Neural crest cell (in vitro differentiated cells): ENCODE results near the gene JPH3. TPM values are rescaled to one million over a fixed set of nuclear protein-coding genes. Genes with fewer than 3 reads are reported as not detected.
A peak's percentile ranks its signal among the peaks of the same experiment; 100 is the strongest.

Experiments used
- DNase-seq: peaks from one replicate; pipeline ENCODE4 v3.0.0; 2021; ENCODE audit warnings: low read depth, mixed read lengths, low spot score
- H3K27ac Mint-ChIP-seq: one replicate; pipeline ENCODE4 v1.8.0; 2021; ENCODE audit warnings: mild to moderate bottlenecking, mixed read lengths; ENCODE audit not compliant: unreplicated experiment
- H3K27me3 Mint-ChIP-seq: 2 replicates; pipeline ENCODE4 v1.8.0; 2021; ENCODE audit warnings: low read depth, mild to moderate bottlenecking, mixed read lengths
- H3K36me3 Mint-ChIP-seq: 2 replicates; pipeline ENCODE4 v1.8.0; 2021; ENCODE audit warnings: low read depth, mild to moderate bottlenecking, mixed read lengths
- H3K4me1 Mint-ChIP-seq: 2 replicates; pipeline ENCODE4 v1.8.0; 2021; ENCODE audit warnings: mixed read lengths
- H3K4me3 Mint-ChIP-seq: one replicate; pipeline ENCODE4 v1.8.0; 2021; ENCODE audit warnings: mild to moderate bottlenecking, mixed read lengths
- H3K9me3 Mint-ChIP-seq: 2 replicates; pipeline ENCODE4 v1.8.0; 2021; ENCODE audit warnings: mixed read lengths
- total RNA-seq: library from RNA; stranded (reverse); gene quantifications from 2 replicates; pipeline ENCODE4 v1.2.1, GENCODE V29; 2021
- TF ChIP-seq, protein P1 (sequence below): fragments of 200-600 bp; sonication (generic); conservative IDR thresholded peaks from 2 replicates; pipeline ENCODE4 v1.5.0; 2021; ENCODE audit warnings: antibody characterized with exemption, mild to moderate bottlenecking

The JPH3 gene
- total RNA-seq, 1 donor from 2014 or later = 9.1 TPM

DNA sequence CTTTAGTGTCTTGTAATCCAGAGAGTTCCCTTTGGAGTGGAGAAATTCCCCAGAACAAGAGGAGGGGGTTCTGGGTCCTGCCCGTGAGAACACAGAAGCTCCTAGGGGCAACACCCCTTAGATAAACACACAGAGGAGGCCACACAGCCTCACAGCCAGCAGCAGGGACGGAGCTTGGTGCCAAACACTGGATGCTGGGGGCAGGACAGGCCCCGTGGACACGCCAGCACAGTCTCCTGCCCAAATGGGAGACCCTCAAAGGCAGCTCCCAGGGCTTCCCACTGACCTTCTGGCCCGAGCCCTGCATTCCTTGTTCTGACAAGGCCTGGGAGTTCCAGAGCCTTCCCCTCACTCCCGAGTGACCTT is 31.8 kb upstream of the JPH3 start:
- Mint-ChIP-seq H3K27ac (no peak overlapping the region), H3K36me3 (no peaks in the 10 kb centered on the region), H3K4me3 (no peak overlapping the region), H3K27me3 (no peaks in the 10 kb centered on the region), H3K9me3 (no peaks in the 10 kb centered on the region), H3K4me1 (no peaks in the 10 kb centered on the region)
- TF ChIP-seq, protein P1, sequence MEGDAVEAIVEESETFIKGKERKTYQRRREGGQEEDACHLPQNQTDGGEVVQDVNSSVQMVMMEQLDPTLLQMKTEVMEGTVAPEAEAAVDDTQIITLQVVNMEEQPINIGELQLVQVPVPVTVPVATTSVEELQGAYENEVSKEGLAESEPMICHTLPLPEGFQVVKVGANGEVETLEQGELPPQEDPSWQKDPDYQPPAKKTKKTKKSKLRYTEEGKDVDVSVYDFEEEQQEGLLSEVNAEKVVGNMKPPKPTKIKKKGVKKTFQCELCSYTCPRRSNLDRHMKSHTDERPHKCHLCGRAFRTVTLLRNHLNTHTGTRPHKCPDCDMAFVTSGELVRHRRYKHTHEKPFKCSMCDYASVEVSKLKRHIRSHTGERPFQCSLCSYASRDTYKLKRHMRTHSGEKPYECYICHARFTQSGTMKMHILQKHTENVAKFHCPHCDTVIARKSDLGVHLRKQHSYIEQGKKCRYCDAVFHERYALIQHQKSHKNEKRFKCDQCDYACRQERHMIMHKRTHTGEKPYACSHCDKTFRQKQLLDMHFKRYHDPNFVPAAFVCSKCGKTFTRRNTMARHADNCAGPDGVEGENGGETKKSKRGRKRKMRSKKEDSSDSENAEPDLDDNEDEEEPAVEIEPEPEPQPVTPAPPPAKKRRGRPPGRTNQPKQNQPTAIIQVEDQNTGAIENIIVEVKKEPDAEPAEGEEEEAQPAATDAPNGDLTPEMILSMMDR = no peak
- no peak for DNase-seq

DNA sequence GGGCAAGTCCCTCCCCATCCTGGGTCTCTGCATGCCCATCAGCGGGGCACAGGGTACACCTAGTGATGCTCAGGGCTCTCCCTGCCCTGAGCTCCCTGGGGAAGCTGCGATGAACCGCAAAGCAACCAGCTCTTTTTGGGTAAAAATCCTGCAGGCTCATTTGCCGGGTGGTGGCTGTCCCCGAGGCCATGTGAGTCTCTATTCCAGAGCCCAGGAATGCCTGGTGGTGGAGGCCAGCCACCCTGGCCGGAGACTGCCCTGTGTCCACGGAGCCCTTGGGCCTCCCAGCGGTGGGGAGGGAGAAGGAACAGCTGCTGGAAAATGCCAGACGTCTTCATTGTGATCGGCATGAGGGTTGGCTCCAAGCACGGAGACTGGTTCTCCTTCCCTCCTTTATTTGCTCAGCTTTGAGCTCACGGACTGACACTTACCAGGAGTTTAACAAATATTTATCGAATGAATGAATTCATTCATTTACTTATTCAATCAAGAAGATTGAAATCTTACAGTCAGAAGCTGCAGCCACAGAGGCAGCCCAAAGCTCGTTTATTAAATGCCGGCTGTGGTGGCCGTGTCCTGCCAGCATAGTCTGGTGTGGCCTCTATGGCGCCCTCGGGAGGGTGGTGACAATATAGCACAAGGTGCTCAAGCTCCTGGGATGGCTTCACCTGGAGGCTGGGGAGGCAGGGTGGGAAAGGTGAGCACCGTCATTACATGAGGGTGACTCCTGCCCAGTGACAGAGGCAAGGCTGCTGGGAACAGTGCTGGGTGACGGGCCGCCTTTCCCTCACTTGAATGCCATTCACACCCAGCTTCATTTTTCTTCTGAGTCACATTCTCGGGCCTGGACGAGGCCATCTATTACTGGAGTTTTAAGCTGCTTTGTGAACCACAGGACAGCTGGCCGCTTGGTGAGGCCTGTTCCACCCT is 31.1 kb upstream of the JPH3 start:
- no peaks in the 10 kb centered on the region for H3K27me3 Mint-ChIP-seq
- H3K4me3 Mint-ChIP-seq = no peak overlapping the region
- H3K9me3 Mint-ChIP-seq = no peaks in the 10 kb centered on the region
- TF ChIP-seq, protein P1 = peak; percentile 58
- no peaks in the 10 kb centered on the region for H3K4me1 Mint-ChIP-seq
- no peaks in the 10 kb centered on the region for H3K36me3 Mint-ChIP-seq
- DNase-seq = no peak
- H3K27ac Mint-ChIP-seq = no peak overlapping the region

DNA sequence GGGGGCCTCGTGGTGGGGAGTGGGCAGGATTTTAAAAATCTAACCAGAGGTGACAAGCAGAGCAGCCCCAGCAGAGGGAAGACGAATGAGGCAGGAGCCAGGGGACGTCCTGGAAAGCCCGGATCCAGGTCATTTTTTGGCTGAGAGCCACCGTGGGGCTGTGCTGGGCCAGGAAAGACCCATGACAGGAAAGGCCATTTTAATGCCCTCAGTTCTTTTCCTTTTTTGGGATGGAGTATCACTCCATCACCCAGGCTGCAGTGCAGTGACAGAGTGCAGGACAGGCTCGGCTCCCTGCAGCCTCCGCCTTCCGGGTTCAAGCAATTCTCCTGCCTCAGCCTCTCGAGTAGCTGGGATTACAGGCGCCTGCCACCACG is 30.5 kb upstream of the JPH3 start:
- TF ChIP-seq, protein P1 = no peak

GRCh38 chr16:87572959-87573358 is 29.3 kb upstream of the JPH3 start:
- Mint-ChIP-seq H3K4me3 (no peak overlapping the region), H3K27me3 (no peaks in the 10 kb centered on the region), H3K27ac (no peak overlapping the region), H3K9me3 (no peaks in the 10 kb centered on the region), H3K36me3 (no peaks in the 10 kb centered on the region), H3K4me1 (no peaks in the 10 kb centered on the region)
- no peak for DNase-seq
- TF ChIP-seq, protein P1 = no peak

More for the DNA sequence above, 30.5 kb upstream of the JPH3 start:
- no peaks in the 10 kb centered on the region for H3K4me1 Mint-ChIP-seq
- H3K4me3 Mint-ChIP-seq = no peak overlapping the region
- no peaks in the 10 kb centered on the region for H3K36me3 Mint-ChIP-seq
- no peak for DNase-seq
- H3K27me3 Mint-ChIP-seq = no peaks in the 10 kb centered on the region
- H3K9me3 Mint-ChIP-seq = no peaks in the 10 kb centered on the region
- no peak overlapping the region for H3K27ac Mint-ChIP-seq

DNA sequence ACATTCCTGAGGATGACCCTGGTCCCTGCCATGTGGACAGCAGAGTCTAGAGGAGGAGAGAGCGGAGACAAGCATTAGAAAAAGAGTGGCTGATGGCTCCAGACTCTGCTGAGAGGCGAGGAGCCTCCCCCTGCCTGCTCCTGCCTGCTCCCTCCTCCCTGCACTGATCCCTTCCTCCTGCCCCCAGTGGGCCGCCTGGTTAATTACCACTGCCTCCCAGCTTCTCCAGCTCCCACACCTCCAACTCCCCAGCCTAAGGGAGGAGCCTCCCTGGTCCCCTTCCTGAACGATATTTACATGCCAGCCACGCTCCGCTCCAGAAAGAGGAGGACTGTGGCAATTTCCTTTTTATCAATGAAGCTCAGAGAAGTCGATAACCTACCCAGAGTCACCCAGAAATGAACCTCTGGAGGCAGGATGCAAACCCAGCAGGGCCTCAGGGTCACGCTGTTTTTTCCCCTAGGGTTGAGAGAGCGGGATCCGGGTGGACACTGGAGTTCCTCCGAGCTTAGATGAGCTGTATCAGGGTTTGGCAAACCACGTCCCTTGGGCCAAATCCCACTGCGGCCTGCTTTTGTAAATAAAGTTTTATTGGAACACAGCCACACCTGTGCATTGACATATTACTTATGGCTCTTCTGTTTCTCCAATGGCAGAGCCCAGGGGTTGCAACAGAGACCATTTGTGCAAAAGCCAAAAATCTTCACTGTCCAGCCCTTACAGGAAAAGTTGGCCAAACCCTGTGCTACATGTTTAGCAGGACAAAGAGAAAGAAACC is 27.1 kb upstream of the JPH3 start:
- Mint-ChIP-seq H3K9me3 (no peaks in the 10 kb centered on the region), H3K36me3 (no peaks in the 10 kb centered on the region), H3K4me3 (no peak overlapping the region), H3K27me3 (no peaks in the 10 kb centered on the region), H3K27ac (no peak overlapping the region), H3K4me1 (no peaks in the 10 kb centered on the region)
- DNase-seq = no peak
- TF ChIP-seq, protein P1 = no peak
